NOMO-1 treated with dmso at 0.1 percent for 144 hours (cell line): ENCODE measurements around the gene CUX1.
"Not testable (repeated sequence)": the region's sequence is repeated elsewhere in the genome, so short reads cannot be mapped to it uniquely, and the experiment has no call there.

ENCODE experiments used
- DNase-seq: peaks from one replicate; lab custom pipeline; 2025; ENCODE audit not compliant: unreplicated experiment; lab: John Stamatoyannopoulos, UW

Gene CUX1

GRCh38 chr7:102292813-102293798 is 475.7 kb downstream of the CUX1 start:
- DNase-seq, result no peak

- DNase-seq, result no peak
These were observed 477.2 kb downstream of the CUX1 start for GRCh38 chr7:102294589-102294988.

- DNase-seq, result no peak
These were observed 478.1 kb downstream of the CUX1 start for GRCh38 chr7:102295346-102296178.

GRCh38 chr7:102296179-102296438 is 478.7 kb downstream of the CUX1 start:
- no peak for DNase-seq

GRCh38 chr7:102296514-102296913 is 479.1 kb downstream of the CUX1 start:
- DNase-seq, result no peak

GRCh38 chr7:102297487-102298218 is 480.2 kb downstream of the CUX1 start:
- no peak for DNase-seq

GRCh38 chr7:102300643-102301221 is 483.3 kb downstream of the CUX1 start:
- DNase-seq, result no peak

GRCh38 chr7:102301367-102301766 is 483.9 kb downstream of the CUX1 start:
- not testable (repeated sequence) for DNase-seq

- DNase-seq, result no peak
These were observed 484.6 kb downstream of the CUX1 start for GRCh38 chr7:102302025-102302424.

- DNase-seq, result no peak
These were observed 486.4 kb downstream of the CUX1 start for GRCh38 chr7:102303669-102304422.

- DNase-seq, result no peak
These were observed 487.2 kb downstream of the CUX1 start for GRCh38 chr7:102304668-102305067.

- no peak for DNase-seq
These were observed 488.2 kb downstream of the CUX1 start for GRCh38 chr7:102305414-102306268.

GRCh38 chr7:102306916-102307677 is 489.7 kb downstream of the CUX1 start:
- peak; percentile 99 for DNase-seq

- DNase-seq, result no peak
These were observed 493.0 kb downstream of the CUX1 start for GRCh38 chr7:102310414-102310815.

- no peak for DNase-seq
These were observed 494.9 kb downstream of the CUX1 start for GRCh38 chr7:102312317-102312716.

- DNase-seq, result no peak
These were observed 496.8 kb downstream of the CUX1 start for GRCh38 chr7:102313997-102314780.

GRCh38 chr7:102317231-102318059 is 500.0 kb downstream of the CUX1 start:
- no peak for DNase-seq
